NCI-H1694 treated with DMSO at 0.1 percent for 48 hours (cell line): ENCODE data around the gene C1GALT1.

Experiments used
- DNase-seq: peaks from one replicate; lab custom pipeline; 2025; lab: John Stamatoyannopoulos, UW

The C1GALT1 gene

DNA sequence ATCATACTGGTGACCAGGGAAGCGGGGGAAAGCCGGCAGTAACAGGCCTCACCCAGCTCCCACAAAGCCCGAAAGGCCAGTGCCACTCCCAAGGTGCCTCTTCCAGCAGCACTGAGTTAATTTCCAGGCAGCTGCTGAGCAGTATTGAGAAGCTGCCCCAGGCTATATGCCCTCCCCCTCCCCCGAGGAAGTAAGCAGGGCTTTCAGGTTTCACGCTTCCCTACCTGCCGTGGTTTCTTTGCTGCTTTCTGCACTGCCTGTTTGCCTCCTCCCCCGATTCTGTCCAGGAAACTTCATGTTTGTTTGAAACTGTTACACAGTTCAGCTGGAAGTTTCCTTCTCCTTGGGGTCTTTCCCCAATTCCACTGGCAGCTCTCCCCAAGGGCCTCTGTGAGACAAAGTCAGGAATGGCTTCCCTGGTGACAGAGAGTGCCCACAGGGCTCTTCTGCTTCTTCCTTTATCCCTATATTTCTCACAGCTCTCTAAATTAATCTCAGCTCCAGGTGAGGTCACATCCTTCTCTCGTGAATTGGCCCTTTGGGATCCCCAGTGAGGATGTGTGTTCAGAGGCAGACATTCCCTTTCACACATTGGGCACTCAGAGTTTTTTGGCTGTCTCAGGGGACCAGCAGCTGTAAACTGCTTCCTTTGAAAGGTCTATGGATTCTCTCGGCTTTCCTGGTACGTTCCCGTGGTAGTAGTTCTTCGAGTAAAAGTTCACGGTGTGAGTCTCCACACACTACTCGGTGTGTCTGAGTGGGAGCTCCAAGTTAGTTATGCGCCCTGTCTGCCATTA, 19.4 kb downstream of the C1GALT1 start:
- DNase-seq, result no peak

DNA sequence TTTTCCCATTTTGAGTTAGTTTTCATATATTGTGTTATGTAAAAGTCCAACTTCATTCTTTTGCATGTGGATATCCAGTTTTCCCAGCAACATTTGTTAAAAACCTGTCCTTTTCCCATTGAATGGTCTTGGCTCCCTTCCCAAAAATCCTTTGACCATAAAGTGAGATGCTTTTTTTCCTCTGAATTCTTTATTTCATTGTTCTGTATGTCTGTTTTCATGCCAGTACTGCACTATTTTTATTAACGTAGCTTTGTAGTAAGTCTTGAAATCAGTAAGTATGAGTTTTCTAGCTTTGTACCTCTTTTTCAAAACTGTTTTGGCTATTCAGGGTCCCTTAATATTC, 20.0 kb downstream of the C1GALT1 start:
- no peak for DNase-seq

DNA sequence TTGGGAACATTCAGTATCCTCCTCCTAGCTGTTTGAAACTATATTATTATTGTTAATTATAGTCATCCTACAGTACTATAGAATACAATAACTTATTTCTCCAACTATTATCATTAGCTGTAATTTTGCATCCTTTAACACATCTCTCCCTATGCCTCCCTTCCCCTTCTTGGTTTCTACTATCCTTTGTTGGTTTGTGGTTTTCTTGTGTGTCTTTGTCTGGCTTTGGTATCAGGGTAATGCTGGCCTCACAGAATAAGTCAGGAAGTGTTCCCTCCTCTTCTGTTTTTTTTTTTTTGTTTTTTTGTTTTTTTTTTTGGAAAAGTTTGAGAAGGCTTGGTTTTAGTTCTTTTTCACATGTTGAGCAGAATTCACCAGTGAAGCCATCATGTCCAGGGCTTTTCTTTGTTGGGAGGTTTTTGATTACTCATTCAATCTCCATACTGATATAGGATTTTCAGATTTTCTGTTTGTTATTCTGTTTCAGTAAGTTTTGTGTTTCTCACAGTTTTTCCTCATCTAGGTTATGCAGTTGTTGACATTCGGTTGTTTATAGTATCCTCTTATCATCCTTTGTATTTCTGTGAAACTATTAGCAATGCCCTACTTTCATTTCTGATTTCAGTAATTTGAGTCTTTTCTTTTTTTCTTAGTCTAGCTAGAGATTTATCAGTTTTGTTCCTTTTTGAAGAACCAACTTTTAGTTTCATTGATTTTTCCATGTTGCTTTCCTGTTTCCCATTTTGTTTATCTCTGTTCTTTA, 21.6 kb downstream of the C1GALT1 start:
- no peak for DNase-seq

DNA sequence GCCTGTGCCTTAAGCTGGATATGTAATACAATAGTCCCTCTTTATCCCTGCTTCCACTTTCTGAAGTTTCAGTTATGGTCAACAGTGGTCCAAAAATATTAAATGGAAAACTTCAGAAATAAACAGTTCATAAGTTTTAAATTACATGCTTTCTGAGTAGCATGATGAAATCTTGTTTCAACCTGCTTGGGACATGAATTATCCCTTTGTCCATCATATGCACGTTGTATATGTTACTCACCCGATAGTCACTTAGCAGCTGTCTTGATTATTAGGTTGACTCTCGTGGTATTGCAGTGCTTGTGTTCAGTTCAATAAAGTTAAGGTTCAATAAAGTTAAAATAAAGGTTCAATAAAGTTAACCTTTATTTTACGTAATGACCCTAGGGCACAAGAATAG, 25.5 kb downstream of the C1GALT1 start:
- DNase-seq, result no peak

DNA sequence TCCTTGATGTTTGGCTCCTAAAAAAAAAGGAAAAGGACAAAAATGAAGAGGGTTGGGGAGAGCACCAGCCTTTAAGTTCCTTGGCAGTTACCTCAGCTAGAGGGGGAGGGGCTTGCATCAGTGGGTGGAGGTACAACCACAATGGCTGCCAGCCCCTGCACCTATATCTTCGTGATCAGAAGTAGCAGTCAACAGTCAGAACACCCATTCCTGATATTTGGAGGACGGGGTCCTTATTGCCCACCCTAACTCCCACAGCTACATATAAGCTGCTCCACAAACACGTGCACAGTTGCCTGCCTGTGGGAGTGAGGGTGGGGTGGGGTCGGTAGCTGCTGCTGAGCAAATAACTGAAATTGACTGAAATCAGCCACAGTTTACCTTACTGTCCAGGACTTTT, 26.2 kb downstream of the C1GALT1 start:
- no peak for DNase-seq

DNA sequence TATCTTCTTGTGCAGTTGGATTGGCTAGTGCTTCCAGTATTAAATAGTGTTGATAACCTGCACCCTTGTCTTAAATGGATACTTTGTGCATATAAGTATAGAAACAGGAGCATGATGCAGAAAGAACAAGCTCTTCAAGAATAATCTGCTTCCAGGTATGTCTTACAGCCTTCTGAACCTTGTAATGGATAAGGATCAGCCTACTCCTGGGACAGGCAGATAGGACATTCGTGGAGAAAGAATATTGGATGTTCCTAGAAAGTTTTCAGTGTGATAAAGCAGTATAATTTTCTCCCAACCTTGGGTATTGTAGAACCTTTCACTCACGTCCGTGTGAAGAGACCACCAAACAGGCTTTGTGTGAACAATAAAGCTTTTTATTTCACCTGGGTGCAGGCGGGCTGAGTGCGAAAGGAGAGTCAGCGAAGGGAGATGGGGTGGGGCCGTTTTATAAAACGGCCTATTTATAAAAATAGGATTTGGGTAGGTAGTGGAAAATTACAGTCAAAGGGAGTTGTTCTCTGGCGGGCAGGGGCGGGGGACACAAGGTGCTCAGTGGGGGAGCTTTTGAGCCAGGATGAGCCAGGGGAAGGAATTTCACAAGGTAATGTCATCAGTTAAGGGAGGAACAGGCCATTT, 27.2 kb downstream of the C1GALT1 start:
- no peak for DNase-seq

DNA sequence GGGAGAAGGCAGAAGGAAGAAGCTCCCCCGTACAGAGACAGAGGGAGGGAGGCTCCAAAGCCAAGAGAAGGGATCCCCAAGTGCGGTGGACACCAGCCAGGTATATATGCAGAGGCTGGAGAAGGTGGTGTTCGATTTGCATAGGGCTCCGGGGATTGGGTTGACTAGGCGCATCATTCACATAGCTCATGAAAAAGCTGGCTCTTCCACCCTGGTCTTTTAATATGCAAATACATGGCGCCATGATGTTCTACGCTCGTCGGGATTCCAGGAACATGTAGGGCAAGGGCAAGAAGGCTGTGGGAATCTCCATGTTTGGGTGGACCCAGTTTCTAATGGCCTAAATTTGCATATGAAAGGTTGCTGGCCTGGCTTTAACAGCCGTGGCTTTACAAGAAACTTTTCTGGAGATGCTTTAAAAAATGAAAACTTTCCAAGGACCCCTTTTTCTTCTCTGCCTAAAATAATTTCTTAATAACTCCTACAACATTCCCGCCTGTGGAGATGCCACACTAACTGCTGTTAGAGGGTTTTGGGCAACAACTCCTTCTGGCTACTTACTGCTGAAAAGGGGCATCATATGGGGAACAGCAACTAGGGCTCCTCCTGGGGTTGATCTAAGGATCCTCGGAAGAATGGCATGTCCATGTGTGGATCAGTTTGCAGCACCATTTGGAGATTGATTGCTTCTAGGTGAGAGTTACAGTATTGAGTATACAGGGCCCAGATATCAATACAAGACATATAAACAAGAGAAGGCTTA, 28.3 kb downstream of the C1GALT1 start:
- DNase-seq, result no peak

DNA sequence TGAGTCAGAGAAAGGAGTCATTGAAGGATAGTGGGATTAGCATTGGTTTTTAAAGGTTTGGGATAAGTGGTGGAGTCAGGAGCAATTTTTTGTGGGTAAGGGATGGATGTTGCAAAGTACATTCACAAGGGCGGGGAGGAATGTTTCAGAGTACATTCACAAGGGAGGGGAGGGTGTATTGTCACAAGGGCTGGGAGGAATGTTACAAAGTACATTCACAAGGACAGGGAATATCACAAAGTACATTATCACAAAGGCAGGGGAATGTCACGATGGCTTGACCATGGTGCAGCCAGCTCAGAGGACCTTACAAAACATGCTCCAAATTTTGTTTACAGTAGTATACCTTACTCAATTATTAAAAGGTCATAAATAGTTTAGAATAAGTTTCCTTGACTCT, 30.3 kb downstream of the C1GALT1 start:
- no peak for DNase-seq

DNA sequence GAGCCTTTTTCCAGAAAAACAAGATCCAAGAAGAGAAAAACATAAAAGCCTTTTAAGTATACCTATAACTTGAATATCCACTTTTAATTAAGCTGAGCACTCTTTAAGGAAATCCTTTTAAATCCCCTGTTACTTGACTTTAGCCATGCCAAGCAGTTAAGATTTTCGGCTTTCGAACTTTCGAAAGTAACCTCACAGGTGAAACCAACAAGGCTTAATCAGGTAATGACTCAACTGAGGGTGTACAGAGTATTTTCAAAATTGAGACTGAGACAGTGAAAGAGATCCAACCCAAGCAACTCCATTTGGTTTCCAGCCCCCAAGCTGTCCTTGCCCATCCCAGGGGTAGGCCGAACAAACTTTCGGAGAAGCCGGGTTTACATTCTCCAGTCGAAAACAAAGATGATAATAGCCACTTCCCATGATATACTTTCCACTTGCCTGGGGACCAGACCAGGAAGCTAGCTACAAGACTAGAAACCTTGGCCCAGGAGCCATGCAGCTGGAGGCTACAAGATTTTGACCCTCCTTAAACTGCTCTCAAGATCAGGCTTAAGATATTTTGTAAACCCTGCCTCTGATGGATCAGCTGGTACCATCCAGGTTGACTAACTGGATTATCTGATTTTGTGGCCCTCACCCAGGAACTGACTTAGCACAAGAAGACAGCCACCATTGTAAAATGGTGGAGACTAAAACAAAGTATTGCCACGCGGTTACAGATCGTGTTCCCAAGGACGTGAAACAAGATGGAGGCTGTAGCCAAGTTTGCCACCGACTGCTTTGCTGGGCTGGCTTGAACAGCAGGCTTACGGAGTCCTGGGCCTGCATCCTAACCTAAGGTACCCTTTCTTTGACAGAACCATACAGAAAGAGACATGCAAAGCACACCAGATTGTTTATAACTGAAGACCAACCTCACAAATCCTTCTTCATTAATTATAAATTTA, 32.3 kb downstream of the C1GALT1 start:
- DNase-seq, result no peak

DNA sequence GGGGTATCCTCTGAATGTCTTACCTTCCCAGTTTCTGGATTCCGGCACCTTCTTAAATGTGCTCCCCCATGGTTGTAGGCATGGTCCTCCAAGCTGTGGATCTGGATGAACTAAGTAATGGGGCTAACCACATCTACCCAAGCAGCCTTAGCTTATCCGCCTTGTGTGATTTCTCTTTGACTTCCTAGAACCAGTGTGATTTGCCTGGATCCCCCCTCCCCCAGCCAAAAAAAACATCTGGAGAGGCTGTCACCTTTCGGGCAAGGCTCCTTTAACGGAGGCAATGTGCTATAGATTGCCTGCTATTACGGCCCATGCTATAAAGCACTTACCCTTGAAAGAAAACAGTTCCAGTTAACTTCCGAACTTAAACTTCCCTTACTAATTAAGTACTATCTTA, 33.9 kb downstream of the C1GALT1 start:
- no peak for DNase-seq

DNA sequence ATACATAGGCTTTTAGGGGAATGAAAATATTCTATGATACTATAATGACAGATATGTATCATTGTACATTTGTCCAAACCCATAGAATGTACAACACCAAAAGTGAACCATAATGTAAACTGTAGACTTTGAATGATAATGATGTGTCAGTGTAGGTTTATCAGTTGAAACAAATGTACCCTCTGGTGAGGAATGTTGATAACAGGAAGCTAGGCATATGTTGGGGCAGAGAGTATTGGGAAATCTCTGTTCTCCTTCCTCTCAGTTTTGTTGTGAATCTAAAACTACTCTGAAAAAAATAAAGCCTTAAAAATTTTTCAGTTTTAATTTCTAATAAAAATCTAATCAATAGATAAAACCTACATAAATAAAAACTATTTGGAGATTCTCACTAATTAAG, 36.9 kb downstream of the C1GALT1 start:
- no peak for DNase-seq

DNA sequence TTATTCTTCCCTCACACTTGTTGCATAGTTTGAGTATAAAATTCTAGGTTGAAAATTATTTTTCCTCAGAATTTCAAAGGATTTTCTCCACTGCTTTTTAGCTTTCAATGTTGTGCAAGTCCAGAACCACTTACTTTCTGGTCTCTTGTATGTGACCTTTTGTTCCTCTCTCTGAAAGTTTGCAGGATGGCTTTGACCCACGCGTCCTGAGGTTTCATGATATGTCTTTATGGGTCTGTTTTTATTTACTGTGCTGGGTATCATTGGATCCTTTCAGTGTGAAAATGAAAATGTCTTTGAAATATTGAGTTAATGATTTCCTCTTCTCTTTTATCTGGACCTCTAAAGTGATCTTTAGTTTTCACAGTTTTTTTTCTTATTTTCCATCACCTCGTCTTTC, 38.5 kb downstream of the C1GALT1 start:
- DNase-seq, result no peak

DNA sequence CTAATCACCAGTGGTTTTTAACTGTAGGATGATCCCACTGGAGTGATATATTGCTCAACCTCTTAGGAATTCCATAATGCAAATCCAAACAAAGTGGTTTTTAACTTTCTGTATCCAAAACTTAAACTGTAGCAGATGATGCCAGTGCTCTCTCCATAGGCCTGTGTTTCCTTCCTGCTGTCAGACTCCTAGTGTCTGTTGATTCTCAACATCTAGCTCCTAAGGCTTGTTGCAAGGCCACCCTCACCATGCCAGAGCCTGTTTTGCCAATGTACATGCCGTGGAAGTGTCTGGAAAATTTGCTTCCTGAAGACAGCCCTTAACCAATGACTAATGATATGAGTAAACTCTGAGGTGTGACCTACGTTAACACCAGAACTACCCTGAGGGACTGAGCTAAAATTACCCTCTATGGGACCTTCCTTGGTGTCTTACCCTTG, 39.3 kb downstream of the C1GALT1 start:
- no peak for DNase-seq

DNA sequence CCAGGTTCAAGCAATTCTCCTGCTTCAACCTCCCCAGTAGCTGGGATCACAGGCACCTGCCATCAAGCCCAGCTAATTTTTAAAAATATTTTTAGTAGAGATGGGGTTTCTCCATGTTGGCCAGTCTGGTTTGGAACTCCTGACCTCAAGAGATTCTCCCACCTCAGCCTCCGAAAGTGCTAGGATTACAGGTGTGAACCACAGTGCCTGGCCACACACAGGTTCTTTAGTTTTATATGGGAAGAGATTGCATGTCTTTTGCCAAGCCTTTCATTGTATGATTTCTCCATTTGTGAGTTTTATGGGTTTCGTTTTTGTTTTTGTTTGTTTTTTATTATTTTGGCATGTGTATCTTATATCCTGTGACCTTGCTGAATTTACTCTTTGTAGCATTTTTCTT, 40.9 kb downstream of the C1GALT1 start:
- DNase-seq, result no peak

DNA sequence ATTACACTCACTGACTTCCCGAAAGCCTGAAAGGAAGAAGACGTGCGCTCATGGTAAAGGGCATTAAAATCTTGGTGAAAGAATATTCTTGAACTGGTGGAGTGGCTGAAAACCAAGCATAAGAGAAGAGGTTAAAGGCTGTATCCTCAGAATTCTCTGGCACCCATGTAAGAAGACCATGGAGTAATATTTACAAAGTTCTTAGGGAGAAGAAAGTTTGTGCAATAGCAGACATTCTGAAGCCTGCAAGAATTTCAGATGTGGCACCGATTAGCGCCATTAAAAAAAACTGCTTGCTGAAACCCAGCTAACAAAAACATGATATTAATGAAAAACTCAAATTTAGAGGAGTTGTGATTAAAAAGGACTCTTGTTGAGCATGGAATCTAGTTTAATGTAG, 44.1 kb downstream of the C1GALT1 start:
- no peak for DNase-seq

DNA sequence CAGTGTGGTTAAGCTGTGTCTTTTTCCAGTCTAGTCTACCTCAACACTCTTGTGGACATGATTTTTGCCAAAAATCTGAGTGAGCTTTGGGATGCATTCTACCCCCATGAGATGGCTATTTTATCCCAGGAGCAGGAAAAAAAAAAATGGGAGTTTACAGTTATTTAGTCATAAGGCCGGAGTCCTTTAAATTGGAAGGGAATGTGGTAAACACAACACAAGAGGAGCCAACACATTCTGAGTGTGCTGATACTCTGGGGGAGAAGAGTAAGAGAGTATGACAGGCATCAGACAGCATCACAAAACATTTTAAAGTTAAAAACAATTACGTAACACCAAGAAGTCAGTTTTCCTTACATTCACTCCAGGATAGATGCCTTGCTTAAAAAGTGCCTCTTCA, 46.1 kb downstream of the C1GALT1 start:
- DNase-seq, result no peak

DNA sequence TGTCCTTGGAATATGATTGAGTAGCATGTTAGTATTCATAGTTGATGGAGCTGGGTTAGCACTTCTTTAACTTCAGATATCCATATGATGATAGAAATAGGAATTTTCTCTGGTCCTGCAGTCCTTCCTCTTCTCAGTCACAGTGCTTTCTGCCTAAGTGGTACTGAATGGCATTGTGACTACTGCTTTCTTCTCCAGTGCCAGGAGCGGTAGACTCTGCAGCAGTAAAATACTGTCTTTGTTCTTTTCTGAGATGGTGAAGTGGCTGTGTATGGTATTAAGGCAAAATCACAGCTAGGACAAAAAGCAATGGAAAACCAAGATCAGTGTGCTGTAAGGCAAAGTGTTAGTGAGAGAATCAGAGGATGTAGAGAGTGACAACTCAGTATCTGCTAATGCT, 46.6 kb downstream of the C1GALT1 start:
- DNase-seq, result no peak

DNA sequence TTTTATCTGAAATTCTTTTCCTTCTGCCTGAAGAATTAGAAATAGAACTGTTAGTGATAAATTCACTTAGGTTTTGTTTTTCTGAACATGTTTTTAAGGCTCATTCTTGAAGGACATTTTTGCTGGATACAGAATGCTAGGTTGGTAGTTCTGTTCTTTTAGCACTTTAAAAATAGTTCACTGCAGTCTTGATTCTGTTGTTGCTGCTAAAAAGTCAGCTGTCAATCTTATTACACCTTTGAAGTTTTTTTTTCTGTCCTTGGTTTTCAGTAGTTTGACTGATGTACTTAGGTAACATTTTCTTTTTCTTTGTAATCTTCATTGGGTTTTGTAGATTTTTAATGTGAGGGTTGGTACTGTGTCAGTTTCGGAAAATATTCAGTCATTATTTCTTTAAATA, 48.7 kb downstream of the C1GALT1 start:
- DNase-seq, result no peak

DNA sequence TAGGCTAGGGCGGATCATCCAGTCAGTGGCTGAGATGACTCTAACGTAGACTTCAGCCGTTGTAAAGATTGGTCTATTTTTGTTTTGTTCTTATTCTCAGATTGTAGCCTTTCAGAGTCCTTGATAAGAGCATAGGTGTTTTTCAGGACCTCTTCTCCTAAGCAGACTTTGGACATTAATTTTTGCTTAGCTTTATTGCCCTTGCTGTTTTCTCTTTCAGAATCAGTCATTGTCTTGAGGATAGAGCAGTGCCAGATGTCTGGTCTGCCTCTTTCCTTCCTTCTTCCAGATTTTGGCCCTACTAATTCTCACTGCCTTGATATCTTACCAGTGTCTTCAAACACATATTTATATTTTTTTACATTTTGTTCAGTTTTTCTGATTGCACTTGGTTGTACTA, 49.5 kb downstream of the C1GALT1 start:
- DNase-seq, result no peak

DNA sequence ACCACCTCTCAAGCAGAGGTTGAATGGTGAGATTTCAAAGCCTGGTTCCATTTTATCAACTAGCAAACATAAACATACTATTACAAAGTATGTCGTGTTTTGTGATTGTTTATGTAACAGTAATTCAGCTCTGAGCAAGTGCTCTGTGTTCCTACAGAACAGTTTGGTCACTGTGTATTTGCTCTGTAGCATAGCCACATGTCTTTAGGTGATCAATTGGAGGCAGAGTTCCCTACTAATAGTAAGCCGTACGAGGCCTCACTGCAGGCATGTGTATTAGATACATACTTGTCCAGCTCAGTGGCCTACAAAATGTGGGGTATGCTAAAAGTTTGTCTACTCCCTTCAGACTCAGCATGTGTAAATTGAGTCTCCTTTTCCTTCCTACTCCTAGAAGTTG, 53.0 kb downstream of the C1GALT1 start:
- no peak for DNase-seq

DNA sequence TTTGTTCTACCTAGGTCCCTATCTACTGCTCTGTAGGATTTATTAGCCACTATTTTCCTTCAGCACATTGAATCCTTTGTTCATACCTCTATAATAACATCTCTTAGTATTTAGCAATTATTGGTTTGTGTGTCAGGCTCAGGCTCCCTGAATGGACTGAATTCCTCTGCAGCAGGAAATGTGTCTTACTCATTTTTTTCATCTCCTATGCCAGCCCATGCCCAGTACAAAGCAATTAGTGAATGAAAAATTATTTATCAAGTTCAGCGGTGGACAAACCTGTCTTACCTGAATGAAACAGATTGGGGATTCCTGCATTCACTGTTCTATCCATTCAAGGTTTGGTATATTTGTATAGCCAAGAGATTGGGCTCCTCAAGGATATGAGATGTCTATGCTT, 53.7 kb downstream of the C1GALT1 start:
- DNase-seq, result no peak
